Left hindlimb (tissue), 1 donor: Measurements from ENCODE around the gene PRM3.

Experiments used
- DNase-seq: peaks from one replicate; pipeline ENCODE4 v3.0.0-alpha.2; 2018

Gene PRM3

DNA sequence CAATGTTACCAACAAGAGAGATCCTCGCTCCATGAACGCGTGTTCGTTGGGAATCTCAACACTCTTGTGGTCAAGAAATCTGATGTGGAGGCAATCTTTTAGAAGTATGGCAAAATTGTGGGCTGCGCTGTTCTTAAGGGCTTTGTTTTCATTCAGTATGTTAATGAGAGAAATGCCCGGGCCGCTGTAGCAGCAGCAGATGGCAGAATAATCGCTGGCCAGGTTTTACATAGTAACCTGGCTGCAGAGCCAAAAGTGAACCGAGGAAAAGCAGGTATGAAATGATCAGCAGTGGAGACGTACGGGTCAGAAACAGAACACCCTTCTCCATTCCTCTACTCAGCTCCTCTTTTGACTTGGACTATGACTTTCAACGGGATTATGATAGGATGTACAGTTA is 30.8 kb downstream of the PRM3 start:
- no peak for DNase-seq

GRCh38 chr16:11241480-11242204 is 31.8 kb downstream of the PRM3 start:
- DNase-seq = no peak

DNA sequence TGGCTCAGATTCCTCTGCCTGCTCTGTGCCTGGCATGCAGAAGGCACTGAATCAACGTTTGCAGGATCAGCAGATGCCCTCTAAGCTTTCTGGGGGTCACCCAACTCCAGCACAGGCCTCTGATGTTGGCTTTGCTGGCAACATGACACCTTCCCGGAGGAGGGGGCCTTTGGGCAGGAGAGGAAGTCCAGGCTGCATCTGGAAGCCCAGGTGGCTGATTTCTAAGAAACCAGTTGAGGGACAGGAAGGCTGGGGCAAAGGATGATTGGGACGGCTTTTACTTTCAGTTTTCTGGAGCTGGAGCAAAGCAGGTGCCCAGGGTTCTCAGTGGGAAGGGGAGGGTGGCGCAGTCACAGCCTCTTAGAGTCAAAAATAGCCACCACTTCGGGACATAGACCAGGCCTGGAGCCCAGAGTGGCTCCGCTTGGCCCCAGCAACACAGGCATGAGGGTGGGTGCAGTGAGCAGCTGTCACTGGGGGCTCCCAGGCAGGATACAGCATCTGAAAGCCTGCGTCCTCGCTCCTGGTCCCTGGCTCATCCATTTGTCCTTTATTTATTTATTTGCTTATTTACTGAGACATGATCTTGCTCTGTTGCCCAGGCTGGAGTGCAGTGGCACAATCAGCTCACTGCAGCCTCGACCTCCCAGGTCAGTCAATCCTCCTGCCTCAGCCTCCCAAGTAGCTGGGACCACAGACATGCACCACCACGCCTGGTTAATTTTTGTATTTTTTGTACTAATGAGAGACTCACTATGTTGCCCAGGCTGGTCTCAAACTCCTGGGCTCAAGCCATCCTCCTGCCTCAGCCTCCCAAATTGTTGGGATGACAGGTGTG is 32.6 kb downstream of the PRM3 start:
- DNase-seq = no peak

DNA sequence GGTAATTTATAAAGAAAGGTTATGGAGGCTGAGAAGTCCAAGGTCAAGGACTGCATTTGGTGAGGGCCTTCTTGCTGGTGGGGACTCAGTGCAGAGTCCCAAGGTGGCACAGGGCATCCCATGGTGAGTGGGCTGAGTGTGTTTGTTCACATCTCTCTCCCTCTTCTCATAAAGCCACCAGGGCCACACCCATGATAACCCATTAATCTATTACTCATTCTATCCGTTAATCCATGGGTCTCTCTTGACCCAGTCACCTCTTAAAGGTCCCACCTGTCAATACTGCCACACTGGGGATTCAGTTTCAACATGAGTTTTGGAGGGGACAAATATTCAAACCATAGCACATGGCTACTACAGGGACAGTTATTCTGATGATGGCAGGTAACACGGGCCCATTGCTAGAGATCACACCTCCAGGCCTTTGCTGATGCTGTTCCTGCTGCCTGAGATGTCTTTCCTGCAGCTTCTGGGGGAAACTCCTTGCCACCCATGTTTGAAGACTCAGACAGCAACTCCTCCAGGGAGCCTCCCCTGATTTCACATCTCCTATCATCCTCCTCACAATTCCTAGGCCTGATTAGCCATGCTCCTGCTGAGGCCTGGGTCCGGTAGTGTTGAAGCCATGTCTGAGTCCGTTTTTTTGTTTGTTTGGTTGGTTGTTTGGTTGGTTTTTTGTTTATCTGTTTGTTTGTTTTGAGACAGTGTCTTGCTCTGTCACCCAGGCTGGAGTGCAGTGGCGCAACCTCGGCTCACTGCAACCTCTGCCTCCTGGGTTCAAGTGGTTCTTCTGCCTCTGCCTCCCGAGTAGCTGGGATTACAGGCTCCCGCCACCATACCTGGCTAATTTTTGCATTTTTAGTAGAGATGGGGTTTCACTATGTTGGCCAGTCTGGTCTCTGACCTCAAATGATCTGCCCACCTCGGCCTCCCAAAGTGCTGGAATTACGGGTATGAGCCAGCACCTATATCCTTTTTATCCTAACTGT is 33.5 kb downstream of the PRM3 start:
- DNase-seq = no peak

DNA sequence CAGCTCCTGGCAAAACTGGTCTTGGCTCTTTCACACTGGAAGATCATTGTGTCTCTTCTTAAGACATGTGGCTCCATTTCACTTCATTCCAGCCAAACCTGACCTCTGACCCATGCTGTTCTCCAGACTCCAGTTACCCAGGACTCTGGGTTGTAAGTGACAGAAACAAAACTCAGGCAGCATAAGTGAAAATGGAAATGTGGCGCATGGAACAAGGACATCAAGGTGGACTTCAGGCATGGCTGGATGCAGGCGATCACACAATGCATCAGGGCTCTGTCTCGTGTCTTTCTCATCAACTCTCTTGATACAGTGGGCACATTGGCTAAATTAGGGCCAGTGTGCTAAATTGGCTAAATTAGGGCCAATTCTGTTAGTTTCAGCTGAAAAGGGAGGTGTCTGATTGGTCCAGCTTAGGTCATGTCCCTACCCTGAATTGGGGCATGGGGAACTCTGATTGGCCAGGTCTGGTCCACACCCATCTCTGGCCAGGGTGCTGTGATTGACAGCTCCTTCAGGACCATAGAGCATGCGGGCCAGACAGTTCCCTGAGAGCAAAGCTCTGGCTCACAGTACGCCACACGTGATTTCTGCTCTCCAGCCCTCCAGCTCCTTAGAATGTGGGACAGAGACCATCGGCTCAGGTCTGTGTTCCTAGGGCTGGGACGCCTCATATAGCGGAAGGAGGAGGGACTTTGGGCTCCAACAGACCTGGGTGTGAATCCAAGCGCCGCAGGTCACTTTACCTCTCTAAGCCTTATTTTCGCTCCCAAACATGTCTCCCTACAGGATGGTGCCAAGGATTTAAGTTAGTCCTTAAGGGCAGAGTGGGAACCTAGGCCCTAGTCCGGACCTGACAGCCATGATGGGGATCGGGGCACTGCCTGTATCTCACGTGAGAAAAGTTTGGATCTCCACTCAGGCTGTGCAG is 34.9 kb downstream of the PRM3 start:
- no peak for DNase-seq

- DNase-seq = no peak
Measured at GRCh38 chr16:11236461-11237254, 36.8 kb downstream of the PRM3 start.

GRCh38 chr16:11235703-11235991 is 37.8 kb downstream of the PRM3 start:
- DNase-seq = no peak

GRCh38 chr16:11234884-11235702 is 38.3 kb downstream of the PRM3 start:
- DNase-seq = no peak

- no peak for DNase-seq
Measured at GRCh38 chr16:11233727-11234376, 39.6 kb downstream of the PRM3 start.

DNA sequence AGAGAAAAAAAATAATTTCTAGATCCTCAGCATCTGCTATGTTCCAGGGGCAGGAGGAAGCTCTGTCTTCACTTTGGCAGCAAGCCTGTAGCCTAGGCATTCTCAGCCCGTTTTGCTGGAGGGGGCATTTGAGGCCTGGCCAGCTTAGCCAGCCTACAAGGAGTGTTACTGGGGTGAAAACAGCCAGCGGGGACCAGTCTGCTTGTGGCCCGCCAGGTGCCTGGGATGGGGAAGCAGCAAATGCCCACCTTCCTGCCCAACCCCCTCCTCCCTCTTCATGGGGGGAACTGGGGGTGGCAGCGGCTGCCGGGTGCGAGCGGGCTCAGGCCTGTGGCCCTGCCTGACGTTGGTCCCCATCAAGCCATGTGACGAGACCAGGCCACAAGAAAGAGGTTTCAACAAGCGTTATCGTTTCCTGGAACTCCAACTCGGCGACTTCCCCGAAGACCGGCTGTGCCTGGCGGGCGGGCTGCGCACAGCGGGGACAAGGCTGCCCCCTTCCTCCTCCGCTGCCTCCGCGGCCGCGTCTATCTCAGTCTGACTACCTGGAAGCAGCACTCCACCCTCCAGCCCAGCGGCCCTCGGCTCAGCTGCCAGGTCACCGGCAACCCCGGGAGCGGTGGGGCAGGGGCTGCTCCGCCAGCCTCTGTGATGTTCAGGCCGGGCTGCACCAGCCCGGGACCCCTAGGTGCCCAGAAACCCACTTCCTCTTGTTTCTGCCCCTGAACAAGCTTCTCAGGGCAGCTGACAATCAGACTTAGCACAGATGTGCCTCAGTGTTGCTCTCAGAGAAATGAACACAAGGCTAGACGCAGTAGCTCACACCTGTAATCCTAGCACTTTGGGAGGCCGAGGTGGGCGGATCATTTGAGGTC is 40.3 kb downstream of the PRM3 start:
- peak; percentile 41 for DNase-seq

GRCh38 chr16:11232302-11232851 is 41.1 kb downstream of the PRM3 start:
- no peak for DNase-seq

GRCh38 chr16:11231367-11231970 is 42.0 kb downstream of the PRM3 start:
- no peak for DNase-seq

DNA sequence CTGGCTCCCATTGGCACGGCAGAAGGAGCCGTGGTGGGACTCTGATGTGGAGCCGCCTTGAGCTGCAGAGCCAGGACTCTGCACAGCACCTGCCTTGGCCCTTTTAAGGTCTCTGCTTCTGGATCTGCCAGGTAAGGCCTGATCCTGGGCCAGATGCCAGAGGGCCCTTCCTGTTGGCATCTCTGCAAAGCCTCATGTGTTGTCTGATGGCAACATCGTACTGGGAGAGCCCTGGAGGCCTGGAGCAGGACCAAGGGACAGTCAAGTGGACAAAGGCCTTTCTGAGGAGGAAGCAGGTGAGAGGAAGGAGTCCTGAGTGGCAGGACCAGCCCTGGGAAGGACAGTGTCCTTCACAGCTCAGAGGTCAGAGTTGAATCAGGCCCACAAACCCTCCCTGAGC is 43.5 kb downstream of the PRM3 start:
- DNase-seq = no peak

- no peak for DNase-seq
Measured at GRCh38 chr16:11229432-11229831, 44.0 kb downstream of the PRM3 start.

DNA sequence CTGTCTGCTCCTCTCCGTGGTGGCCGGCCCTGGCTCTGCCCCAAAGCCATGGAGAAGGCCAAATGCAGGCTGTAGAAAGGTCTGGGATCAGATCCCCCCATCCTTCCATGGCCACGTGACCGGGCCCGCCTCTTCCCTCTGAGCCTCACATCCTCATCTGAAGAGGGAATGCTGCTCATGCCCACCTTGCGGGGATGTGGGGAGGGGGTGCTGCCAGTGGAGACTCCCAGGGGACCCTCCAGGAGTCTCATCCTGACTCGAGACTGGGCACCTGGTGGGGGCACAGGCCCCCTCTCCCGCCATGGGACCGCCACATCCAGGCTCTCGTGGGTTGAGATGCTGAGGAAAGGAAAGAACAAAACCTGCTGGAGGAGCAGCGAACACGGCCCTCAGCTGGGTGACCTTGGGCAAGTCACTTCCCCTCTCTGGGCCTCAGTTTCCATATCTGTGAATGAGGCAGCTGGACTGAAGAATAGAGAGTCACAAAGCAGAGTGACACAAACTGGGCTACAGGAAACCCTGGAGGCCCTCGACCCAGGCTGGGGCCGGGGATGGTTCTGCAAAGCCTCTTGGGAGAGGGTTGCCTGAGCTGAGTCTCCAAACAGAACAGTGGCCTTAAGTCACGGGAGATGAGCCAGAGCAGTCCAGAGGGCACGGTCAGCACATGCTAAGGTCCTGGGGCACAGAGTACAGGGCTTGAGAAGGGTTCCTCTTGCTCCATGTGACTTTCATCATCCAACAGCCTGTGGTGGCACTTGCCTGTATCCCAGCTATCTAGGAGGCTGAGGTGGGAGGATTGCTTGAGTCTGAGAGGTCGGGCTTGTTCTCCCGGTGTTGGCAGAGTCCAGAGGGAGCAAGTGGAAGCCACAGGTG is 47.5 kb downstream of the PRM3 start:
- no peak for DNase-seq

- DNase-seq = no peak
Measured at GRCh38 chr16:11224894-11225676, 48.3 kb downstream of the PRM3 start.
